Loucy (cell line): ENCODE measurements around the gene TAF1B.

ENCODE experiments used
- H2AFZ ChIP-seq: fragments of 200-600 bp; sonication (generic); 2 replicates; pipeline ENCODE4 v1.6.0; 2016; ENCODE audit warnings: antibody characterized with exemption, mild to moderate bottlenecking, low read length, moderate library complexity
- H3F3A ChIP-seq: fragments of 200-600 bp; 2 replicates; pipeline ENCODE4 v1.6.0; 2016; ENCODE audit warnings: antibody characterized with exemption, low read depth, mild to moderate bottlenecking
- H3K27me3 ChIP-seq: fragments of 200-600 bp; sonication (generic); 2 replicates; pipeline ENCODE4 v1.6.1; 2014; ENCODE audit warnings: low read length, mild to moderate bottlenecking; ENCODE audit not compliant: insufficient read depth, poor library complexity, severe bottlenecking
- H3K36me3 ChIP-seq: fragments of 200-600 bp; sonication (generic); 2 replicates; pipeline ENCODE4 v1.6.1; 2016; ENCODE audit warnings: low read length; ENCODE audit not compliant: insufficient read depth
- H3K4me1 ChIP-seq: fragments of 200-600 bp; sonication (generic); 2 replicates; pipeline ENCODE4 v1.5.1; 2014; ENCODE audit warnings: low read length, mild to moderate bottlenecking; ENCODE audit not compliant: insufficient read depth, poor library complexity, severe bottlenecking
- H3K4me2 ChIP-seq: fragments of 200-600 bp; sonication (generic); 2 replicates; pipeline ENCODE4 v1.6.0; 2014; ENCODE audit warnings: antibody characterized with exemption, low read length, low read depth, mild to moderate bottlenecking; ENCODE audit not compliant: poor library complexity, severe bottlenecking
- H3K4me3 ChIP-seq: fragments of 200-600 bp; sonication (generic); 2 replicates; pipeline ENCODE4 v1.5.1; 2014; ENCODE audit warnings: low read length, mild to moderate bottlenecking, mixed read lengths; ENCODE audit not compliant: poor library complexity, severe bottlenecking
- H3K79me2 ChIP-seq: fragments of 200-600 bp; sonication (generic); 2 replicates; pipeline ENCODE4 v1.6.1; 2014; ENCODE audit warnings: low read length; ENCODE audit not compliant: insufficient read depth
- H3K9ac ChIP-seq: fragments of 200-600 bp; sonication (generic); 2 replicates; pipeline ENCODE4 v1.6.0; 2014; ENCODE audit warnings: mild to moderate bottlenecking, low read depth, low read length, moderate library complexity; ENCODE audit not compliant: poor library complexity, severe bottlenecking
- H3K9me2 ChIP-seq: fragments of 200-600 bp; sonication (generic); replicated peaks from 2 replicates; pipeline ENCODE4 v1.6.1; 2016; ENCODE audit warnings: low read depth, low read length, mixed read lengths
- H3K9me3 ChIP-seq: fragments of 200-600 bp; sonication (generic); 2 replicates; pipeline ENCODE4 v1.6.1; 2014; ENCODE audit warnings: mild to moderate bottlenecking, antibody characterized with exemption, low read length, low read depth; ENCODE audit not compliant: insufficient read depth
- H4K20me1 ChIP-seq: fragments of 200-600 bp; sonication (generic); 2 replicates; pipeline ENCODE4 v1.6.0; 2014; ENCODE audit warnings: antibody characterized with exemption, low read length, mild to moderate bottlenecking; ENCODE audit not compliant: insufficient read depth, poor library complexity, severe bottlenecking
- CTCF ChIP-seq: fragments of 200-600 bp; sonication (generic); conservative IDR thresholded peaks from 2 replicates; pipeline ENCODE4 v1.5.1; 2014; ENCODE audit warnings: mild to moderate bottlenecking, antibody characterized with exemption, low read length
- EZH2phosphoT487 ChIP-seq: fragments of 200-600 bp; IDR thresholded peaks from 2 replicates; pipeline ENCODE4 v1.6.1; 2018; ENCODE audit warnings: antibody characterized with exemption, mild to moderate bottlenecking, moderate library complexity, borderline replicate concordance

Gene TAF1B

GRCh38 chr2:9905413-9905812 lies 62.1 kb downstream of the TAF1B start:
- H3K9me2 ChIP-seq = no peaks in the 10 kb centered on the region
- H3K9ac ChIP-seq = no peak overlapping the region
- no peak for TF ChIP-seq EZH2phosphoT487
- no peak for TF ChIP-seq CTCF
- H3K9me3 ChIP-seq = no peaks in the 10 kb centered on the region
- H2AFZ ChIP-seq = no peak overlapping the region
- no peaks in the 10 kb centered on the region for H3K4me1 ChIP-seq
- H3K27me3 ChIP-seq = no peaks in the 10 kb centered on the region
- H3K4me3 ChIP-seq = no peak overlapping the region
- no peaks in the 10 kb centered on the region for H3K79me2 ChIP-seq
- no peak overlapping the region for H3K4me2 ChIP-seq
- H3F3A ChIP-seq = no peaks in the 10 kb centered on the region
- peaks cover 20% of the 10 kb centered on the region; the same call in 1 of the 2 replicates for H3K36me3 ChIP-seq
- H4K20me1 ChIP-seq = no peaks in the 10 kb centered on the region

- H3K4me3 ChIP-seq = no peak overlapping the region
- no peaks in the 10 kb centered on the region for H3K79me2 ChIP-seq
- H4K20me1 ChIP-seq = no peaks in the 10 kb centered on the region
- H3K9ac ChIP-seq = no peak overlapping the region
- H3K27me3 ChIP-seq = no peaks in the 10 kb centered on the region
- no peak overlapping the region for H3K4me2 ChIP-seq
- H3K9me2 ChIP-seq = no peaks in the 10 kb centered on the region
- no peaks in the 10 kb centered on the region for H3K4me1 ChIP-seq
- TF ChIP-seq EZH2phosphoT487 (no peak), CTCF (no peak)
- peaks cover 39% of the 10 kb centered on the region; the same call in 1 of the 2 replicates for H3K36me3 ChIP-seq
- no peaks in the 10 kb centered on the region for H3K9me3 ChIP-seq
- no peaks in the 10 kb centered on the region for H3F3A ChIP-seq
- H2AFZ ChIP-seq = no peak overlapping the region
These were observed 64.1 kb downstream of the TAF1B start for GRCh38 chr2:9907402-9907801.

GRCh38 chr2:9908639-9909038 lies 65.4 kb downstream of the TAF1B start:
- Histone ChIP-seq H3K4me3 (no peak overlapping the region), H2AFZ (no peak overlapping the region), H3K9ac (no peak overlapping the region), H3K36me3 (peaks cover 51% of the 10 kb centered on the region; the same call in 1 of the 2 replicates), H4K20me1 (no peaks in the 10 kb centered on the region), H3K79me2 (no peaks in the 10 kb centered on the region), H3K9me3 (no peaks in the 10 kb centered on the region), H3F3A (no peaks in the 10 kb centered on the region), H3K4me1 (no peaks in the 10 kb centered on the region), H3K27me3 (no peaks in the 10 kb centered on the region), H3K9me2 (no peaks in the 10 kb centered on the region), H3K4me2 (no peak overlapping the region)
- TF ChIP-seq CTCF (no peak), EZH2phosphoT487 (no peak)
